GM12878 (cell line): Measurements from ENCODE around the gene GALNT9. TPM values are rescaled to one million over a fixed set of nuclear protein-coding genes. Genes with fewer than 3 reads are reported as not detected.

Experiments used
- ATAC-seq: fragments of 200-7000 bp; cut with Tn5 transposase; 3 replicates; pipeline ENCODE4 v1.9.1; 2020; ENCODE audit warnings: mild to moderate bottlenecking, moderate library complexity
- BruUV-seq: library from RNA; stranded (reverse); fragments of 400-500 nt; replicated peaks from 2 replicates; lab custom pipeline; 2021; lab: Mats Ljungman, UMichigan
- CTCF ChIA-PET: fragments of 300-600 bp; sonication (Branson Sonifier 250); formaldehyde crosslinking; extraction: SDS; loops from one replicate; lab custom pipeline; 2021; ENCODE audit warnings: inconsistent platforms; lab: Yijun Ruan, JAX
- POLR2A ChIA-PET: fragments of 350-600 bp; formaldehyde crosslinking; extraction: SDS; loops from one replicate; lab custom pipeline; 2021; ENCODE audit warnings: inconsistent platforms; lab: Charles Lee
- RAD21 ChIA-PET: fragments of 300-600 bp; sonication (Branson Sonifier 250); formaldehyde crosslinking; loops from one replicate; lab custom pipeline; 2023; ENCODE audit warnings: antibody characterized with exemption; ENCODE audit not compliant: unreplicated experiment; lab: Charles Lee
- SMC1A ChIA-PET: fragments of 300-600 bp; sonication (Branson Sonifier 250); formaldehyde crosslinking; loops from one replicate; lab custom pipeline; 2023; ENCODE audit not compliant: unreplicated experiment, uncharacterized antibody; lab: Charles Lee
- DNase-seq: peaks from one replicate; pipeline ENCODE4 v3.0.0-alpha.2; 2011; ENCODE audit warnings: low read depth, low spot score
- FAIRE-seq: peaks from 3 replicates; lab custom pipeline; 2011; peaks lifted over from hg19 to GRCh38; lab: Jason Lieb, UNC
- H2AFZ ChIP-seq: 2 replicates; pipeline ENCODE4 v1.6.0; 2011; ENCODE audit warnings: low read depth, low read length, control low read depth; ENCODE audit not compliant: control insufficient read depth
- H3K27ac ChIP-seq: 2 replicates; pipeline ENCODE4 v1.5.1; 2011; ENCODE audit warnings: control low read depth; ENCODE audit not compliant: control insufficient read depth, insufficient read depth
- H3K27me3 ChIP-seq, 2 experiments: replicated peaks in 1 of 2; 2 replicates each; pipeline versions ENCODE4 v1.6.0 to v1.6.1; 2011; ENCODE audit warnings: low read length in 1 of 2; ENCODE audit not compliant: control insufficient read depth in 2 of 2, insufficient read depth in 2 of 2
- H3K36me3 ChIP-seq, 2 experiments: 2 replicates each; pipeline ENCODE4 v1.5.1; 2011; ENCODE audit warnings: low read length in 1 of 2; ENCODE audit not compliant: control insufficient read depth in 2 of 2, insufficient read depth in 2 of 2
- H3K4me1 ChIP-seq: 2 replicates; pipeline ENCODE4 v1.6.1; 2011; ENCODE audit warnings: mild to moderate bottlenecking, low read length, moderate library complexity, mixed read lengths; ENCODE audit not compliant: control insufficient read depth, insufficient read depth
- H3K4me2 ChIP-seq: 2 replicates; pipeline ENCODE4 v1.6.0; 2011; ENCODE audit warnings: control low read depth; ENCODE audit not compliant: control insufficient read depth, insufficient read depth
- H3K4me3 ChIP-seq: fragments of 200-600 bp; sonication (generic); 2 replicates; pipeline ENCODE4 v1.5.1; 2016
- H3K79me2 ChIP-seq: 2 replicates; pipeline ENCODE4 v1.6.0; 2011; ENCODE audit warnings: low read length; ENCODE audit not compliant: control insufficient read depth, insufficient read depth
- H3K9ac ChIP-seq: 2 replicates; pipeline ENCODE4 v1.8.0; 2011; ENCODE audit warnings: low read length, control low read depth, mixed read lengths; ENCODE audit not compliant: control insufficient read depth, insufficient read depth
- H3K9me3 ChIP-seq: replicated peaks from 3 replicates; pipeline ENCODE4 v1.5.1; 2011; ENCODE audit warnings: mild to moderate bottlenecking, low read length; ENCODE audit not compliant: control insufficient read depth, insufficient read depth
- H4K20me1 ChIP-seq: 2 replicates; pipeline ENCODE4 v1.6.0; 2011; ENCODE audit not compliant: control insufficient read depth, insufficient read depth
- EP300 ChIP-seq, 2 experiments: fragments of 150-350 bp in 1 of 2; IDR thresholded peaks; 2 replicates each; pipeline ENCODE4 v1.6.1; 2011 to 2012; ENCODE audit warnings: low read depth in 2 of 2, low read length in 2 of 2, borderline replicate concordance in 1 of 2, improper control_type of control experiment in 1 of 2, inconsistent platforms in 1 of 2; ENCODE audit not compliant: control insufficient read depth in 1 of 2
- FOXK2 ChIP-seq: fragments of 450-650 bp; IDR thresholded peaks from 2 replicates; pipeline ENCODE4 v1.6.1; 2017; ENCODE audit warnings: mild to moderate bottlenecking, moderate library complexity
- GATAD2B ChIP-seq: fragments of 450-650 bp; conservative IDR thresholded peaks from 2 replicates; pipeline ENCODE4 v1.6.1; 2017; ENCODE audit warnings: low read depth, mild to moderate bottlenecking, moderate library complexity
- HDAC6 ChIP-seq: fragments of 200-600 bp; sonication (generic); IDR thresholded peaks from one replicate; pipeline ENCODE4 v1.8.0; 2017; ENCODE audit warnings: antibody characterized with exemption; ENCODE audit not compliant: unreplicated experiment
- MLLT1 ChIP-seq: fragments of 450-650 bp; IDR thresholded peaks from 2 replicates; pipeline ENCODE4 v1.6.1; 2016; ENCODE audit warnings: mild to moderate bottlenecking
- TCF3 ChIP-seq: IDR thresholded peaks from 2 replicates; pipeline ENCODE4 v1.6.1; 2012; ENCODE audit warnings: low read depth, mild to moderate bottlenecking, low read length, borderline replicate concordance; ENCODE audit not compliant: insufficient read depth
- ZBTB33 ChIP-seq: fragments of 450-650 bp; IDR thresholded peaks from 2 replicates; pipeline ENCODE4 v1.6.1; 2017; ENCODE audit warnings: mild to moderate bottlenecking
- ZNF592 ChIP-seq: fragments of 450-650 bp; IDR thresholded peaks from 2 replicates; pipeline ENCODE4 v1.6.1; 2017; ENCODE audit warnings: mild to moderate bottlenecking, moderate library complexity
- ZNF622 ChIP-seq: fragments of 450-650 bp; IDR thresholded peaks from 2 replicates; pipeline ENCODE4 v1.6.1; 2017; ENCODE audit warnings: mild to moderate bottlenecking, inconsistent platforms
- ZZZ3 ChIP-seq: IDR thresholded peaks from 2 replicates; pipeline ENCODE4 v1.6.1; 2011; ENCODE audit warnings: low read depth; ENCODE audit not compliant: control insufficient read depth, insufficient read length
- WGBS: methylation state at CpG from one replicate; pipeline ENCODE4 v1.1.6; 2016; ENCODE audit warnings: low lambda C conversion rate; ENCODE audit not compliant: insufficient replicate concordance, insufficient coverage; ENCODE audit errors: missing lambda C conversion rate; 5-methylcytosine and 5-hydroxymethylcytosine counted together
- in situ Hi-C: fragments of 300-500 bp; cut with MboI; formaldehyde crosslinking; loops from 9 replicates; pipeline ENCODE4 v1.14.3; 2018; ENCODE audit warnings: mixed read lengths
- intact Hi-C: fragments of 100-400 bp; cut with micrococcal nuclease; formaldehyde crosslinking; loops from one replicate; pipeline ENCODE4 v1.14.2; 2022; ENCODE audit not compliant: unreplicated experiment
- polyA plus RNA-seq, 11 experiments: library from polyadenylated mRNA; depleted of rRNA in 4 of 11; unstranded in 6 of 11; stranded (reverse) in 5 of 11; fragments of >200 nt; fragmentation: Nextera tagmentation in 4 of 11; fragmentation: Illumina TruSeq in 1 of 11; extraction: Ambion mirVana in 4 of 11; extraction: Trizol in 1 of 11; gene quantifications; 1 replicate in 1 of 11; 2 replicates in 10 of 11; pipeline versions ENCODE4 v1.2.1 to v1.2.3, GENCODE V29; 2011 to 2016; ENCODE audit warnings: inconsistent platforms in 2 of 11, missing spikeins in 2 of 11, low read depth in 1 of 11
- total RNA-seq, 4 experiments: library from RNA; depleted of rRNA in 3 of 4; stranded (reverse); fragments of >200 nt in 3 of 4; fragmentation: Illumina TruSeq in 1 of 4; extraction: Trizol in 1 of 4; gene quantifications; 2 replicates each; pipeline versions ENCODE4 v1.2.1 to v1.2.3, GENCODE V29; 2013 to 2021

The GALNT9 gene
- total and polyA plus RNA-seq, 10 of the 15 experiments (the other 5 are each of a cell fraction or from before 2014, with no cell fraction given) = 0.04 TPM; not detected in 9

- no peaks in the 10 kb centered on the region for H3K79me2 ChIP-seq
- in situ Hi-C loops (no loop called here), intact Hi-C loops (no loop called here)
- POLR2A ChIA-PET = no interaction called here
- H2AFZ ChIP-seq = no peak overlapping the region
- no peaks in the 10 kb centered on the region; a peak in 1 of 4 replicates for H3K27me3 ChIP-seq
- H3K4me2 ChIP-seq = no peak overlapping the region
- FAIRE-seq (no peak), DNase-seq (no peak), ATAC-seq (no peak)
- no peaks in the 10 kb centered on the region; the same call in 2 of the 3 replicates for H3K9me3 ChIP-seq
- H4K20me1 ChIP-seq = no peaks in the 10 kb centered on the region
- TF ChIP-seq ZZZ3 (no peak), GATAD2B (no peak), FOXK2 (no peak), HDAC6 (no peak), ZNF622 (no peak), TCF3 (no peak), ZNF592 (no peak), EP300 (IDR thresholded peaks at IDR 0.05; ENCODE audit: borderline replicate concordance in 1 of 2, control insufficient read depth in 1 of 2, low read depth in 2 of 2, low read length in 2 of 2) (no peak), MLLT1 (no peak), ZBTB33 (no peak)
- H3K4me1 ChIP-seq = no peaks in the 10 kb centered on the region
- no peak overlapping the region for H3K9ac ChIP-seq
- H3K36me3 ChIP-seq = no peaks in the 10 kb centered on the region
- H3K4me3 ChIP-seq = no peak overlapping the region
- no TSS peak for BruUV-seq
- SMC1A ChIA-PET = no interaction called here
- WGBS = 60% methylated on average over 24 of the region's 34 CpGs
- RAD21 ChIA-PET = no interaction called here
- no peak overlapping the region for H3K27ac ChIP-seq
- CTCF ChIA-PET = no interaction called here
Observed at GRCh38 chr12:132328282-132329029, 933 bp downstream of the GALNT9 start.
